HG03175 (cell line): ENCODE data around the gene GPR183.

Experiments
- ATAC-seq: cut with Tn5 transposase; IDR thresholded peaks from one replicate; pipeline ENCODE4 v1.9.1; 2021; ENCODE audit warnings: mild to moderate bottlenecking, moderate library complexity; ENCODE audit not compliant: unreplicated experiment

The GPR183 gene

GRCh38 chr13:99313501-99313900 is 6.3 kb upstream of the GPR183 start:
- ATAC-seq: no peak

- ATAC-seq: no peak
Observed at GRCh38 chr13:99312493-99312883, 5.3 kb upstream of the GPR183 start.

DNA sequence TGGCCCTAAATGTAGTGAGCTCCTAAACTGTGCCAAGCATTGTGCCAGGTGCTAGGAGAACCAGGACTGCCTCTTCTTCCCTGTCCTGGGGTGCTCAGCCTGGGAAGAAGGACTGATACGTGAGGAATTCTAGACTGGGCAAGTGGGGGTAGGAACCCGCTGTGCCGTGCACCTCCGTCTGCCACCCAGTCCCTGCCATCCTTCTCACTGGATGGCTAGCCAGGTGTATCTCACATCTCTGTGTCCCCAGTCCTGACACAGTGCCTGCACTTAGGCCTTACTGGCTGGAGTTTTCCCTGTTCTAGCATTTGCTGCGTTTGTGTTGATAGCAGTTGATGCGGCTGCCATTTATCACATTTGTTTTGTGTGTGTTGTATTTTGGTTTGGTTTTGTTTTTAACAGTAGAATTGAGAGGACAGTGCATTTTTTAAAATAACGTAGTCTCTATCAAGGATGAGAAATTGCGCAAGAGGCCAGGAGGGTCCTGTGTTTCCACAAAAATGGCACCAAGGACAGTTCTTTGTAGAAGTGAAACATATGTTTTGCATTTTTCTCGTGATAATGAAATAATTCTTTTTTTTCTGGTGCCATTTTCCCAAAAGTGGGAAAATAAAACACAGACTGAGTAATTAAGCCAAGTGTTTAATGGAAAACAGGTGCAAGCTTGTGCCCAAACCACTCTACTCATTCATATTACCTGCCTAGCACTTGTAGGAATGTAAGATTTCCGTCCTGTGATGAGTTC is 4.7 kb upstream of the GPR183 start:
- no peak for ATAC-seq

DNA sequence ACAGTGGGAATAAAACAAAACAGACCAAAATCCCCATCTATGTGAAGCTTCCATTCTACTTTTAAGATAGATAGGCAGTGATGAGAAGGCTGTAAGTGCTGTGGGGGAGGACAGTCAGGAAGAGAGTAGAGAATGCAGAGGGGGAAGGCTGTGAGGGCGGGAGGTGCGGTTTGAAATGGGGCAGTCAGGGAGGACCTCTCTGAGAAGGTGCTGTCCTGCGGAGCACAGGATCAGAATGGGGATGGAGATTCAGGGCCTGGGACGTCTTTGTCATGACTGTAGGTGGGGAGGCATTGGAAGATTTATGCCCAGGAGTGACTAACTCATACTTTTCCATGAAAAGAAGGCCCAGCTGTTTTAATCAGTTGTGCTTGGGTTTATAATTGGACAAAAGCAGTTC is 3.9 kb upstream of the GPR183 start:
- ATAC-seq: no peak

GRCh38 chr13:99310382-99311031 is 3.3 kb upstream of the GPR183 start:
- ATAC-seq: peak; percentile 30

GRCh38 chr13:99308471-99309087 is 1.4 kb upstream of the GPR183 start:
- ATAC-seq: no peak

- ATAC-seq: no peak
Observed at GRCh38 chr13:99307648-99308339, 595 bp upstream of the GPR183 start.

DNA sequence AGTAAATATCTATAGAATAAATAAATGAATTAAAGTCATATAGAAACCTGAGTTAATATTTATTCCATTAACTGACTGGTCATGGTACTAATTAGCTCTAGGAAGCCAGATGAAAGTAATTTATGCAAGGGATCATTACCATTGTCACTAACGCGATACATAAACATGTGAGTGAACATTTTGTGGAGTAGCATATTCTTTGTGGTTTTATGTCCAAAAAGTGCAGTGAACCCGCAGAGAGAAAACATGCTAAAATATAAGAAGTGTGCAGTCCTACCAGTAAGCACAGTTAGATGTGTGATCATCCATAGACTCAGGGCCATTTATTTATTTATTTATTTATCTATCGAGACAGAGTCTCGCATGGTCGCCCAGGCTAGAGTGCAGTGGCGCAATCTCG is 1.6 kb downstream of the GPR183 start:
- no peak for ATAC-seq

DNA sequence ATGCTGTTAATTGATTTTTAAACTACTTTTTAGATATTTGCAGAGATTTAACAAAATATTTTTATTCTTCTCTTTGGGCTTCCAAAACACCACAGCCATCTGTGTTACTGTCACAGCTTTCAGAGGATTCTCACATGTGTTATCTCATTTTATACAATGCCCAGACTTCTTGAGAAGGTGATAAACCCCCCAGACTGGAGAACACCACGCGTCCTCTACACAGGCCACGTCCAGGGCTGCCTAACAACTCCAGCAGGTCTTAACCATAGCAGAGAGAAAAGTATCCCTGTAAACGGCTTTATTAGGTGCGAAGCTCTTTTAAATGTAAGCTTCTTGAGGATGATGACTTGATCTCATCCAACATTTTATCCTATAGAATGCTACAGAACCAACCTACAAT is 2.0 kb downstream of the GPR183 start:
- no peak for ATAC-seq

GRCh38 chr13:99304541-99304940 is 2.7 kb downstream of the GPR183 start:
- ATAC-seq: no peak

GRCh38 chr13:99303863-99304521 is 3.2 kb downstream of the GPR183 start:
- ATAC-seq: no peak

GRCh38 chr13:99302637-99303505 is 4.3 kb downstream of the GPR183 start:
- ATAC-seq: no peak

DNA sequence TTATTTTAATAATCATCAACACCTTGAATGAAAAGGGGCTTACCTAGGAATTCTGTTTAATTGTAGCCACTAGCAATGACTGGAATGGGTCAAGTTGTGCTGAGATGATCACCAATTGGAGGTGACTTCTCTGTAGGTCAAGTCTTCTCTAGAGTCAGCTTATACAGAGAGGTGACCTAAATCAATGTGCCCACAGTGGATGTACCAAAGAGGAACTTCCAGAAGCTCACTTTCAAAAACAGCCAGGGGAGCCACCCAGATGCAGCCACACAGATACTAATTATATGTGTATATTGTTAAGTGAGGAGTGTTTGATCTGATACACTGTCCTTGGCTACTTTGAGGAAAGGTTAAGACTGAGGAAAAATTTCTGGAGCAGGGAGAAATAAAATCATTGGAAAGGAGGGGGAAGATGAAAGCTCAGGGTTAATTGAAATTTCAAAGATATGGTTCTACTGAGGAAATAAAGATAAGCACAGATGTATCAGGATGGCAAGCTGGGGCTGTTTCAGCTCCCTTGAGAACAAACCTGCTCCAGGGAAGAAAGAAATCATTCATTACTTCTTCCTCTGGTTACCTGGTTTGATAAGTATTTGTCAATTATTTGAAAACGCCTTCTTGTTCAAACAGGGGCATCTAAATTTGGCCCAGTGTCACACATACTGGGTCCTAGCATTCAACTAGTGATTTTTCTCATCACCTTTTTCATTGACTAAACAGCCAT is 5.1 kb downstream of the GPR183 start:
- ATAC-seq: peak; percentile 22

DNA sequence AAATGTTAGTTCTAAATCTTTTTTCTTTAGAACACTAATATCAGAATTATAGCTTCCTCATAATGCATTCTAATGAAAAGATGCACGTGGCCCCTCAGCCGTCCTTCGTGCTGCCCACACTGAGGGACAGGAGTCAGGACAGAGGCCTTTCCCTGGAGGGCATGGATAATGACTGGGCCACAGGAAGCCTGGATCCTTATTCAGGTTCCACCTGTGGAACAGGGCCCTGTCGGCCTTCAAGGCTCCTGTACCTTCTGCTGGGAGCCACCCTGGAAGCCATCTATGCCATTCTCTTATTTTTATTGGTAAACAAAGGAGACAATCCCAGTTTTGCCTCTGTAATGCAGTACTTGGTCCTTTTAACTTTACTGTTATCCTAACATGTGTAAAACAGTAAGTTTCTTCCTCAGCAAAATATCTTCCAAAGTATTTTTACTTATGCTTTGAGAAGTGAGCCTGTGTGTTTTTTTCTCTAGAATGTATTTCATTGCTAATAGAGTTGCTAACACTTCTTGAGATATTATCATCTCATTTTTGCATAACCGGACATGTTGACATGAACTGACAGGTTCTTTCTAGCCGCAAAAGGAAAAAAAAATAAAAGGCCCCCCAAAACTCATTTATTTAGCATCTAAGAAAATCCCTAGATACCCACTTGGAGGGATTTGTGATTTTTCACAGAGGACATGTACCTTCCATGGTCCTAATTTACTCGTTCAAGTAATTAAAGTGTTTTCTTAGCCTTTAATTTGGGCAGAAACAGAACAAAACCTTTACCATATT is 6.0 kb downstream of the GPR183 start:
- ATAC-seq: no peak

- no peak for ATAC-seq
Observed at GRCh38 chr13:99299920-99300341, 7.3 kb downstream of the GPR183 start.

DNA sequence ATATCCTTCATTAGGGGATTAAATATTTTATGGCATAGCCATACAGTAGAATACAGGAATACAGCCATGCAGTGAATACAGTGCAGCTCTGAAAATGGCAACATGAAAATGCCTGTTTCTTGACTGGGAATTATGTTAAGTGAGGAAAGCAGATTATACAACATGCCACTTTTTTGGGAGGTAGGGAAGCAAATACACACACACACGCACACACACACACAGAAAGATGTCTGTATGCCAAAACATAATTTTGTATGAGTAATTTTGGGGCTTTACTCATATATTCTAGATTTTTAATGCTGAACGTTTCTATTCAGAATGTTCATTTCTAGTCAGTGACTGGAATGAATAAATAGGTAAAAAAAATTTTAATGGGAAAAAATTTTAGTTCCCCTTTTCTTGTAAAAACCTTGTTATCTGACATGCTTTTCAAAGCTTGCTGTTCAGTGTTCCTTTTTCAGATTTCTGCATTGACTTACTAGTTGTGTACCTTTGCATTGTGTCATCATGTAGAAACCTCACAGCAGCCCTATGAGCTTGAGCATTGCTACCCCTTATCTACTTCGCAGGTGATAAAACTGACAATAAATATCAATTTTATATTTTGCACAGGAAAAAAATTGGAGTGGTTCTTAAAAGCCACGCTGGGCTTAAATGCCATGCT is 7.8 kb downstream of the GPR183 start:
- no peak for ATAC-seq

DNA sequence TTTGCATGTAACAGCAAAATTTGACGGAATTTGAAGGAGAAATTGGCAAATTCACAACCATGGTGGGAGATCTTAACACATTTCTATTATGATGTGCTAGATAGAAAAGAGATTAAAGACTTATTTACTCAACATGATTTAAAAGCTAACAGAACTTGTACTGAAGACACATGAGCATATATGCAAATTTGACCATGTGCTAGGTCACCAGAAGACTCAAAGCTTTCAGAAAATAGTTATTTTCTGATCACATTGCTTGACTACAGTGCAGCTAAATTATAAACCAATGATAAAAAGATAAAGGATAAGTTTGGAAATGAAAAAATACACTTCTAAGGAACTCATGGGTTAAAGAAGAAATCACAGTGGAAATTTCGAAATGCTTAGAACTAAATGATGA is 9.1 kb downstream of the GPR183 start:
- ATAC-seq: no peak

DNA sequence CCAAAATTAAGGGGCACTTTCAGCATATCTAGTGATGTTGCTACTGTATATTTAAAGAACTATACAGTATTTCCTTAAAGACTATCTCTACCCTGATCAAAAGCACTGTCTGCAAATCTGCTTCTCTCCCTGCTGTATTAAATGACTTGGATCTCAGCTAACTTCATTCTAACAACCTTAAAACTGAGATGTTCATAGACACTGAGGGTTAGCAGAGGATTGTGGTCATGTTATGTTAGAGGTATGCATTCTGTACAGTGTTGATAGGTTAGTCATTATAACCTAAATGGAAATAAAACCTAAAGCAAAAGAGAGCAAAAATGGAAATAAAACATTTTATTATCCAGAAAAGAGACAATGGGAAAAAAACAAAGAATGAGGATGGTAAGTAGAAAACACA is 9.9 kb downstream of the GPR183 start:
- no peak for ATAC-seq
